ENCODE data around the gene TLR8. TPM values are rescaled to one million over a fixed set of nuclear protein-coding genes. Genes with fewer than 3 reads are reported as not detected.
A peak's percentile ranks its signal among the peaks of the same experiment; 100 is the strongest.

The TLR8 gene
- polyA plus RNA-seq, 1 of the 3 experiments (the other 2 are of a cell fraction): not detected

GRCh38 chrX:12949927-12950656, 43.7 kb downstream of the TLR8 start:
- ChIA-PET CTCF (interaction anchor here (0.9 to 5.7 kb wide), 4 partner anchors 11 to 696 kb away, joined by 3 to 124 read pairs (median 6); no protein-coding TSS in a partner anchor), POLR2A (no interaction called here)
- Histone ChIP-seq H3K9me2 (no peaks in the 10 kb centered on the region), H4K20me1 (ENCODE audit: insufficient read depth) (no peaks in the 10 kb centered on the region), H3K27me3 (ENCODE audit: insufficient read depth) (no peaks in the 10 kb centered on the region), H2AFZ (ENCODE audit: low read depth) (peak overlapping the region; percentile 74), H3K9me3 (no peaks in the 10 kb centered on the region), H3K4me2 (peak overlapping the region; percentile 49), H3K36me3 (replicated peaks in 1 of 2; ENCODE audit: control insufficient read depth in 1 of 2, insufficient read depth in 2 of 2, low read length in 1 of 2) (no peaks in the 10 kb centered on the region), H3K9ac (peak overlapping the region; percentile 36; the same call in 1 of the 2 replicates), H3F3A (replicated peaks; ENCODE audit: insufficient read depth) (peaks cover 5% of the 10 kb centered on the region), H3K27ac (ENCODE audit: low read depth in 2 of 2, low read length in 1 of 2) (peak overlapping the region; percentile 67 to 85), H3K79me2 (ENCODE audit: insufficient read depth) (no peaks in the 10 kb centered on the region), H3K4me1 (ENCODE audit: control insufficient read depth in 1 of 2, insufficient read depth in 2 of 2, low read depth in 1 of 2, low read length in 1 of 2) (peaks cover 12 to 33% of the 10 kb centered on the region in 2 experiments; a peak in 3 of 4 replicates), H3K4me3 (ENCODE audit: low read depth in 2 of 2, low read length in 1 of 2) (no peak overlapping the region)
- WGBS (ENCODE audit: low lambda C conversion rate): 59% methylated on average over 9 of the region's 11 CpGs
- DNase-seq: no peak
- TF ChIP-seq RFX5 (IDR thresholded peaks at IDR 0.05; ENCODE audit: low read length) (no peak), MAX (IDR thresholded peaks at IDR 0.05; ENCODE audit: low read depth) (peak; percentile 86), GATA2 (CRISPR knock-in tag; IDR thresholded peaks at IDR 0.05) (no peak), TEAD4 (IDR thresholded peaks at IDR 0.05; ENCODE audit: borderline replicate concordance, insufficient read depth) (no peak), RCOR1 (IDR thresholded peaks at IDR 0.05; ENCODE audit: low read length) (no peak), PBX3 (IDR thresholded peaks at IDR 0.05) (no peak), REST (IDR thresholded peaks at IDR 0.05; ENCODE audit: low read depth, low read length) (no peak), EP300 (IDR thresholded peaks at IDR 0.05; ENCODE audit: borderline replicate concordance in 1 of 2, low read depth in 1 of 2, low read length in 1 of 2) (no peak), FOXJ3 (CRISPR knock-in tag; IDR thresholded peaks at IDR 0.05) (no peak), IRF3 (IDR thresholded peaks at IDR 0.05; ENCODE audit: low read depth, low read length) (no peak), RXRA (IDR thresholded peaks at IDR 0.05; ENCODE audit: borderline replicate concordance, low read depth) (no peak), CTCF (IDR thresholded peaks at IDR 0.05) (no peak), USF2 (IDR thresholded peaks at IDR 0.05; ENCODE audit: borderline replicate concordance, low read depth, low read length) (0 out of 2 replicates have a peak, but pooled peaks have one; percentile 14), SMC3 (IDR thresholded peaks at IDR 0.05; ENCODE audit: low read depth, low read length) (no peak), GABPA (IDR thresholded peaks at IDR 0.05; ENCODE audit: low read depth) (no peak), USF1 (IDR thresholded peaks at IDR 0.05; ENCODE audit: borderline replicate concordance, low read depth) (peak; percentile 89), MEF2A (IDR thresholded peaks at IDR 0.05; ENCODE audit: borderline replicate concordance, low read depth) (no peak), RAD21 (IDR thresholded peaks at IDR 0.05; ENCODE audit: low read length) (no peak), SIN3A (IDR thresholded peaks at IDR 0.05; ENCODE audit: borderline replicate concordance, low read depth, low read length) (no peak), EZH2phosphoT487 (IDR thresholded peaks at IDR 0.05; ENCODE audit: borderline replicate concordance, low read depth) (no peak), FOSL2 (IDR thresholded peaks at IDR 0.05; ENCODE audit: borderline replicate concordance, low read depth) (no peak), MXI1 (IDR thresholded peaks at IDR 0.05; ENCODE audit: low read depth, low read length) (no peak), ELF1 (IDR thresholded peaks at IDR 0.05) (no peak)

Data from SK-N-SH (cell line).